GM10266 (cell line): ENCODE data around the gene RASD2.
"Not testable (repeated sequence)": the region's sequence is repeated elsewhere in the genome, so short reads cannot be mapped to it uniquely, and the experiment has no call there.

ENCODE experiments used
- DNase-seq: peaks from one replicate; pipeline ENCODE4 v3.0.0; 2012; ENCODE audit errors: extremely low spot score
- CTCF ChIP-seq: IDR thresholded peaks from 2 replicates; pipeline ENCODE4 v1.5.1; 2012; ENCODE audit warnings: mild to moderate bottlenecking, low read depth; ENCODE audit not compliant: control insufficient read depth, insufficient read depth; ENCODE audit errors: missing control alignments

Gene RASD2

GRCh38 chr22:35510951-35511350 is 29.7 kb upstream of the RASD2 start:
- no peak for TF ChIP-seq CTCF
- no peak for DNase-seq

DNA sequence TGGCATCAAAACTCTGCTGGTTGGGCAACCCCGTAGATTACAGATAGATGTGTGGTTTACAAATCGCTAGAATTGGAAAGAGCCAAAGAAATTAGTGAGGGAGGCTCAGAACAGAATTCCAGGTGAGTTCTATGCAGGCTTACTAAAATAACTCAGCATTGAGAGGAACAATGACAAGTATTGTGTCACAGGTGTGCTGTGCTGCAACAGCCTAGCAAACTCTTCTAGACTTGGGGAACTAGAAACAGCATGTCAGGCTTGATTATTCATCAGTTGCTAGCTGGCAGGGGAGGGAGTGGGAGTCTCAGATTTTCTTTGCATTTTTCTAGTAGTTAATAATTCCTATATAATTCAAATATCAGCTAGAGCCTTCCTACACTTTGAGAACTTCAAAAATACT is 26.3 kb upstream of the RASD2 start:
- no peak for DNase-seq
- TF ChIP-seq CTCF = no peak

- DNase-seq = not testable (repeated sequence)
Observed at GRCh38 chr22:35515952-35516351, 24.7 kb upstream of the RASD2 start.

GRCh38 chr22:35516723-35517122 is 23.9 kb upstream of the RASD2 start:
- TF ChIP-seq CTCF = no peak
- DNase-seq = no peak

DNA sequence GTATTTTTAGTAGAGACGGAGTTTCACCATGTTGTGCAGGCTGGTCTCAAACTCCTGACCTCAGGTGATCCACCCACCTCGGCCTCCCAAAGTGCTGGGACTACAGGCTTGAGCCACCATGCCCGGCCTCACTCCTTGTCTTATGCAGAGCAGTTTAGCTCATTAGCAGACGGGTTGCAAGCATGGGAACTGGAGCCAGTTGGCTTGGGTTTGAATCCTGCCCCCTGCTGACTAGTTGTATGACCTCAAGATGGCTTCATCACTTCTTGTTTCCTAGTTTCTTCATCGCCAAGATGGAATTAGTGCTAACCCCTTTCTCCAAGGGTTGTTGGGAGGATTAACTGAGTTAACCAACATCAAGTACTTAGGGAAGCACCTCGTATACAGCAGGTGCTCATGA is 23.4 kb upstream of the RASD2 start:
- TF ChIP-seq CTCF = no peak
- no peak for DNase-seq

GRCh38 chr22:35517769-35518530 is 22.7 kb upstream of the RASD2 start:
- TF ChIP-seq CTCF = no peak
- no peak for DNase-seq

- no peak for TF ChIP-seq CTCF
Observed at GRCh38 chr22:35518811-35519210, 21.8 kb upstream of the RASD2 start.

More at GRCh38 chr22:35518811-35519210, 21.8 kb upstream of the RASD2 start:
- no peak for DNase-seq
